ENCODE measurements around the gene ZNF518B. TPM values are rescaled to one million over a fixed set of nuclear protein-coding genes. Genes with fewer than 3 reads are reported as not detected.
"Not testable (repeated sequence)": the region's sequence is repeated elsewhere in the genome, so short reads cannot be mapped to it uniquely, and the experiment has no call there.

ZNF518B gene
- total RNA-seq, 1 experiment from 2014 or later, result 28.6 TPM

- no peak for DNase-seq (ENCODE audit: low read depth)
Measured at GRCh38 chr4:10456260-10456594, 999 bp downstream of the ZNF518B start.

GRCh38 chr4:10455133-10455532, 2.1 kb downstream of the ZNF518B start:
- no peak for DNase-seq (ENCODE audit: low read depth)

- DNase-seq (ENCODE audit: low read depth), result no peak
Measured at GRCh38 chr4:10454726-10455125, 2.5 kb downstream of the ZNF518B start.

- DNase-seq (ENCODE audit: low read depth), result no peak
Measured at GRCh38 chr4:10454121-10454520, 3.1 kb downstream of the ZNF518B start.

- DNase-seq (ENCODE audit: low read depth), result no peak
Measured at GRCh38 chr4:10448991-10449390, 8.2 kb downstream of the ZNF518B start.

- DNase-seq (ENCODE audit: low read depth), result peak; percentile 35
Measured at GRCh38 chr4:10442976-10443375, 14.2 kb downstream of the ZNF518B start.

- DNase-seq (ENCODE audit: low read depth), result no peak
Measured at GRCh38 chr4:10441512-10441911, 15.7 kb downstream of the ZNF518B start.

GRCh38 chr4:10438924-10439323, 18.3 kb downstream of the ZNF518B start:
- DNase-seq (ENCODE audit: low read depth), result no peak

- no peak for DNase-seq (ENCODE audit: low read depth)
Measured at GRCh38 chr4:10437735-10438134, 19.5 kb downstream of the ZNF518B start.

GRCh38 chr4:10427680-10428079, 29.5 kb downstream of the ZNF518B start:
- not testable (repeated sequence) for DNase-seq (ENCODE audit: low read depth)

GRCh38 chr4:10421344-10422055, 35.7 kb downstream of the ZNF518B start:
- no peak for DNase-seq (ENCODE audit: low read depth)

GRCh38 chr4:10417740-10418139, 39.5 kb downstream of the ZNF518B start:
- no peak for DNase-seq (ENCODE audit: low read depth)

GRCh38 chr4:10416441-10416840, 40.8 kb downstream of the ZNF518B start:
- no peak for DNase-seq (ENCODE audit: low read depth)

- DNase-seq (ENCODE audit: low read depth), result no peak
Measured at GRCh38 chr4:10413177-10413576, 44.0 kb downstream of the ZNF518B start.

GRCh38 chr4:10405672-10406071, 51.6 kb downstream of the ZNF518B start:
- no peak for DNase-seq (ENCODE audit: low read depth)

- peak; percentile 33 for DNase-seq (ENCODE audit: low read depth)
Measured at GRCh38 chr4:10403633-10404445, 53.4 kb downstream of the ZNF518B start.

- no peak for DNase-seq (ENCODE audit: low read depth)
Measured at GRCh38 chr4:10395971-10396580, 61.1 kb downstream of the ZNF518B start.

Other genes with a start within 250 kb of the ZNF518B start
- gene CLNK, start 227.3 kb upstream of the ZNF518B start, total RNA-seq (2014; rRNA removed; shearing (Covaris generic)), result not detected in 2 replicates

All from RPMI7951 (cell line).